SW480 (cell line): ENCODE data around the gene C1QTNF7.

Experiments
- DNase-seq: peaks from one replicate; pipeline ENCODE4 v3.0.0-alpha.2; 2016; ENCODE audit warnings: low spot score

Gene C1QTNF7, protein sequence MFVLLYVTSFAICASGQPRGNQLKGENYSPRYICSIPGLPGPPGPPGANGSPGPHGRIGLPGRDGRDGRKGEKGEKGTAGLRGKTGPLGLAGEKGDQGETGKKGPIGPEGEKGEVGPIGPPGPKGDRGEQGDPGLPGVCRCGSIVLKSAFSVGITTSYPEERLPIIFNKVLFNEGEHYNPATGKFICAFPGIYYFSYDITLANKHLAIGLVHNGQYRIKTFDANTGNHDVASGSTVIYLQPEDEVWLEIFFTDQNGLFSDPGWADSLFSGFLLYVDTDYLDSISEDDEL

DNA sequence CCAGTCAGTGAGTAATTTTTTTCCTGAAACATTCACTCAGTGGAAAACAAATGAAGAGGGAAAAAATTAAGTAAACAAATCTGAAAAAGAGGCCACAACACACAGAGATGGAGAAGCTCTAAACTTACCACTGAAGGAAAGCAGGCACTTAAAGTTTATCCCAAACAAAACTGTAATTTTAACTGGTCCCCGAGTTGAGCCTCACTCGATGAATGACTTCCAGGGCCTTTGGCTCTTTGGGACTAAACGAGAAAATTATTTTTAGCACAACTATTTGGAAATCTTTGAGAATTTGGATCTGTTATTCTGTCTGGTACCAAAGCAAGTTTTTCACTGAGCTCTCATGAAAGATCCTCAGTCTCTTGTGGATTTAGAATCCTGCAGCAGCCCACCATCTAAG, at the start of gene C1QTNF7:
C1QTNF7 (plus strand) TSS at position 333 of the 400 bp plus-strand sequence. CDS start 7,711 bp downstream, outside the sequence.
- DNase-seq: no peak

DNA sequence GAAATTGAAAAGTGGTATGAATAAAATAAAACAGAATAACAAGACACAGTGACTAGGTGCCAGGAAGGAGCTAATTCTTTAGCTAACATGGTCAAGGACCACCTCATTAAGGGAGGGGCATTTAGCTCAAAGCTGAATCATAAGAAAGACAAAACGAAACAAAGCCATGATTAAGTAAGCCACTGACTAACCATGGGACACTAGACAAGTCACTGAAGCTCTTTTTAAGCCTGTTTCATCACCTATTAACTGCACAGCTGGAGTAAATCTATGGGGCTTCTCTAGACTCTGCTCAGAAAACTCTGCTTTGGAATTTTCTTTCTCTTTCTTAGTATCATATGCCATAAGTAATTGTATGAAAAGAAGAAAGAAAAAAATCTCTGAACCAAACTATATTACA, 49.8 kb upstream of the C1QTNF7 start:
- no peak for DNase-seq

DNA sequence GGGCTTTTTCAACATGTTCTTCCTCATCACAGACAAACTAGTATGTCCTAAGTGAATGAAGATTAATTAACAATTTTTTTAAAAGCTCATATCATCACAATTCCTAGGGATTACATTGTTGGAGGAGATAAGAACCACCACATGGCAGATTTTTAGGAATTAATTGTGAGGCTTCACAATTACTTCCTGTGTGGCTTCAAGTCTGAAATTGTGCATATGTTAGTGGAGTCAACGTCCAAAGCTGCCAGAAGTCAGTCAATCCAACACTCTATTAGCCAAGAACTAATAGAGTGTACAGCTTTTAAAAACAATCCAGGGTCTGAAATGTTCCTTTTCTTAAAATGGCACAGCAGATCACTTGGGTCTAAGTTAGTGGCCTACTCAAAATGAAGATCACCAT, 49.3 kb upstream of the C1QTNF7 start:
- DNase-seq: no peak

DNA sequence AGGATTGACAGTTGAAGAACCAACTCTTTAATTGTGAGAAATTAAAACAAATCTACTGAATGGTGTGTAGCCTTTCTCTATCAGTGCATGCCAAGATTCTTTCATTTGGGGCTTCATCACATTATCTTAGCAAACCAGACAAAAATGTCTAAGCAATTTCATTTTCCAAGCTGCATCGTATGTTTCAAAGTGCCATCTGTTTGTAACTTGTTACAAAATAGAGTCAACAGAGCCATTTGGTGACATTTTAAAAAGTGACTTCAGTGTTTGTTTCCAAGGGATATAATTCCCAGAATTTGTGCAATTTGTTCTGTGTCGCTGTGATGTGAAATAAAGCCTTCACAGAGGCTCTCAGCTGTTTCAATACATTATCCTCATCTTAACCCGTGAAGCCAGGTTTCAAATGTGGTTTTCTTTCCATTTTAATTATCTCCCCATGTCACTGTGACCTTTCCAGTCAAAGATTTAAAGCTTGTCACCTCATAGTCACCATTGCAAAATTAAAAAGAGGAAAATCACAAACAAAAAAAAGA, 46.0 kb upstream of the C1QTNF7 start:
- no peak for DNase-seq

DNA sequence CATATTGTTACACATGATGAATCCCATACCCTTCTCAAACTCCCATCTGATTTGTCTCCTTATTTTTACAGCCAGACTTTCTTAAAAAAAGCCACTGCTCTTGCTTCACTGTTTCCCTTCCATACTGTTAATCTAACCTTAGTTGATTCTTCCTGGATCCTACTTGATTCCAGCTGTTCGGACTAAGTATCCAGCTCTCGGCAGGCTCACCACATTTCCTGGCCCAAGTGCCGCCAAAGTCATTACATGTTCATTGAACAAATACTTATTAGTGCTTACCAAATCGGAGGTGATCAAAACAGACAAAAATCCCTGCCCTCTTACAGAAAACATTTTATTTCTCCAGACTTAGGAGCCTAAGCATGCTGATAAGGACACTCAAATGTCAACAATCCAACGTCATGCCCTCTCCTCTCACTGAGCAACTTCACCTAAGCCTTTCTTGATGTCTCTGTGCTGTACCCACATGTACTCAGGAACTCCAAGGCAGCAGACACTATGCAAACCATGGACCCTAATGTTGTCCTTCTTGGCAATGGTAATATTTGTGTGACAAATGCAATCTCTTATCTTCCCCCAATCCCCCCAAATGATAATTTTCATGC, 45.1 kb upstream of the C1QTNF7 start:
- no peak for DNase-seq

DNA sequence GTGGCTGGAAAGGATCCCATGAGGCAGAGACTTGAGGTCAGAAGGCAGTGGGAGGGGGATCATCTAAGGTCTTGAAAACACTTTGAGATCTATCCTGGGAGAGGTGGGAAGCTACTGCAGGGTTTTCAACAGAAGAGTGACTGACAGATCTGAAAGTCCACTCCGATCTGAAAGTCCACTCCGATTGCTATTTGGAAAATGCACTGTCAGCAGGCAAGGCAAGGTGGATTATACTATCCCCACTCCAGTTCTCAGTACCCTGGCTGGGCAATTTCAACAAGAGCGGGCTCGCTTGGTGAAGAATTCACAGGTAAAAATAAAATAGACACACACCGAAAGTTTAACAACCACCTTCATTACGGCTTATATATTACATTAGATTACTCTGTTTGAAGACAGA, 42.3 kb upstream of the C1QTNF7 start:
- no peak for DNase-seq

DNA sequence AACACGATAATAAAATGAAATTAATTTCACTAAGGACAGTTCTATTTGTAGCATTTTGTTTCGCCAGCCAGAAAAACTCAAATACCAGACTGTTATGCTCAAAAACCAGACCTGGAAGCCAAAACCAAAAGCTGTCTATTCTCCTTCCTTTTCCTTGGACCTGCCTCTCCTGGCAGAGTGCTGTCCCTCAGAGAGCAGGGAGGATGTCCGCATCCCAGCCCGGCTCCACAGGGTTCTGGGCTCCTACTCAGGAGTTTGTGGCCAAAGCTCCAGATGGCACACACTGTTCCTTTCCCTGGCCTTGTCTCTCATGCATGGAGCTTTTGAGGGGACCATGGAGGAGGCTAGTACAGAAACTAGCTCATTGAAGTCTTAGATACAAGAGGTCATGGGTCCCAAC, 41.9 kb upstream of the C1QTNF7 start:
- no peak for DNase-seq

DNA sequence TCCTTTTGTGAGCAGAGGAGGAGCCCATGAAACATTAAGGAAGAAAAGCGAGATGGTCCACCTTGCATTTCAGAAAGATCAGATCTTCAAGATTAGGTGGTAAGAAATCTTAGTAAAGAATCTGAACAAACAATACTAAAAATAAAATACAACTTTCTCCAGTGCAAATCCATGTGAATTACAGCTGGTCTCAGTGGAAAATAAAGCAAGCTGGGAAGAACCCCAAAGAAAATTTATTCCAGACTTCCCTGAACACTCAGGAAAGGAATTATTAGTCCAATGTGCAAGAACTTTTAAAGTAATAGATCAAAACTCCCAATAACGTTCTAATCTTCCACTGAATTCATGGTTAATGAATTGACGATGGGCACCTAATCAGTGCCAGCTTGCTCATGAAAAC, 37.3 kb upstream of the C1QTNF7 start:
- DNase-seq: no peak

DNA sequence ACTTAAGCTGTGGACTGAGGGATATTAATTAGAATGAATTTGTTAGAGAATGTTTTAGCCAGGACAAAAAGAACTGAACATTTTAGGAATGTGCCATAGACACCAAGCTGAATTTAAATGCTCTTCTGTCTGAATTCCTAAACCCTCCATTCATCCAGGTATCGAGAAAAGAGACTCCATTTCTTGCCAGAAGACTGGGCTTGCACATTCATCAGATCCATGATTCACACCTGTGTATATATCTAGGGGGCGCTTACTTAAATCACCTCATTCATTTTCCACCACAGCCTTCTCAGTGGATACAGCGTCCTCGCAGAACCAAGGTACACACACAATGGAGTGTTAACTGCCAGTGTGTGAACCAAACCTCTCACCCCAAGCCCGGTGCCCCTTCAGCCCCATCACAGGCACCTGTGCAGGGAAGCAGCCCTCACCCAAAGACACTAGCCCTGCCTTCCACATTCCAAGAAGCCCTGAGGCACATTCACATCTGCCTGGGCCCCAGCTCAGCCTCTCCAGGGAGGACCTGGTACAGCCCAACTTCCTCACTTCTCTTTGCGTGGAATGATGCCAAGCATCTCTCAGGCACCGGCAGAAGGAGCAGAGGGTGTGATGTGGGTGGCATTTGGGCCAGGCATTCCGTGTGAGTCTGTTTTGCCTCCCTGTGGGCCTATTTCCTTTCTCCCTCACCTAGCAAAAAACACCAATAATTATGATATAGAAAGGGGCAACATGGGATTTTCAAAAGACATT, 35.6 kb upstream of the C1QTNF7 start:
- no peak for DNase-seq

DNA sequence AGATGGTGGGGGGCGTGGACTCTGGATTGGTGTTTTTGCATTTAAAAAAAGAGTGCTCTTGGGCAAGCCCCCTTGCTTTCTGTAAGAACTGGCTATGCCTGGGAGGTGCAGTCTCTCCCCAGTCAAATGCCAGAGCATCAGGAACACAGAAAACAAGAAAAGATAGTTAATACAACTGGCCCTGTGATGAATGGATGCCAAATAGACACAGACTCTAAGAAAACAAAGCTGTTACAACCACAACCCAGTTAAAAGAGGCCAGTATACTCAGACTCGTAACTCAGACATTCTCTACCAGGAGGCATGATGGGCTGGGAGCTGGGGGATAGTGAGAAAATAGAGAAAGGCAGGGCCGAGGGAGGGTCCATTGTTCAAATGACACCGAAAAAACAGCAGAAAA, 32.5 kb upstream of the C1QTNF7 start:
- no peak for DNase-seq

DNA sequence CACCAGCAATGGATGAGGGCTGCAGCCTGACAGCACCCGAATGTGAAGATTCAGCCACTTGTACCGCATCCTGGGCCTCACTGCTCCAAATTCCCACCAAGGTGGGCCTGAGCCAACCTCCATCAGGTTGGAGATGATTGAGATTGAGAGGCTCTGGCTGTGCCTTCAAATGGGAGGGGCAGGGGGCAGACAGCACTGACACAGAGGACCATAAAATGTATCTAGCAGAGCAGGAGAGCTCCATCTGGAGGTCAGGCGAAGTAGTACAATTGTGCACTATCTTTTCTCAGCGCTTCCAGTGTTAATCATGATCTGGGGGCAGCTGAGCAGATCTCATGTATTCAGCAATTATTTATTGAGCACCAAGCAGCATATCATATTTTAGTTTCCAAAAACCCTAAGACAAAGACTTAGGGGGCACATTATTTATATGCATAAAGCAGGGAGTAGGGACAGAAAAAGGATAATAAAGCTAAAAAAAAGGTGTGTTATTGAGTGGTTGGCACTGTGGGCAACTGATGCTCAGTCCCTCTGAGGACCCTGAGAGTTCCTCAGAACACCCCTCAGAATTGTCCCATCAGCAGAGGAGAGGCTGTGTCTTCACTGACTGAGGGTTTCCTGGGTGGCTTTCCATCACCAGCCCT, 31.6 kb upstream of the C1QTNF7 start:
- DNase-seq: peak; percentile 34

DNA sequence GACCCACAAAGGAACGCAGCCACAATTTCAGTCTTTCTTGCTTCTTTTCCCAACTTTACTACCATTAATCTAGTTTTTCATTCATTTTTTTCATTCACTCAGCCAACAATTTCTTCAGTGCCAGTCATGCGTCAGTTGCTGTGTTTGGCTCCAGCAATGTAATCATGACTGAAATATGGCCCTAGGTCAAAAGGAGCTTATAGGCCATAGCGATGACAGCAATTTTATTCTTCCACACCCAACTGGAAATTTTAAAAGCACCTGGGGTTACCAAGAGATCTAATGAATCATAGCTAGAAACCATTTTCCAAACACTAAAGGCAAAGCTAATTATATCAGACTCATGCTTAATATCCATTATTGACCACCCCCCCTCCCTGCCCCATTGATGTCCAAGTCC, 29.8 kb upstream of the C1QTNF7 start:
- DNase-seq: no peak

DNA sequence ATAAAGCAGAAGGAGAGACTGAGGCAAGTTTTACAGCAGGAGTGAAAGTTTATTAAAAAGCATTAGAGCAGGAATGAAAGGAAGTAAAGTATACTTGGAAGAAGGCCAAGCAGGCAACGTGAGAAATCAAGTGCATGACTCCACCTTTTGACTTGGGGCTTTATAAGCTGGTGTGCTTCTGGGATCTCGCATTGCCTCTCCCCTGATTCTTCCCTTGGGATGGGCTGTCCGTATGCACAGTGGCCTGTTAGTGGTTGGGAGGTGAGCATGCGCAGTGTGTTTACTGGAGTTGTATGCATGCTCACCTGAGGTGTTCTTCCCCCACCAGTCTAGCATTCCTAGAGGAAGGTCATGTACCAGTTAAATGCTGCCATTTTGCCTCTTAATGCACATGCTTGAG, 29.1 kb upstream of the C1QTNF7 start:
- no peak for DNase-seq

DNA sequence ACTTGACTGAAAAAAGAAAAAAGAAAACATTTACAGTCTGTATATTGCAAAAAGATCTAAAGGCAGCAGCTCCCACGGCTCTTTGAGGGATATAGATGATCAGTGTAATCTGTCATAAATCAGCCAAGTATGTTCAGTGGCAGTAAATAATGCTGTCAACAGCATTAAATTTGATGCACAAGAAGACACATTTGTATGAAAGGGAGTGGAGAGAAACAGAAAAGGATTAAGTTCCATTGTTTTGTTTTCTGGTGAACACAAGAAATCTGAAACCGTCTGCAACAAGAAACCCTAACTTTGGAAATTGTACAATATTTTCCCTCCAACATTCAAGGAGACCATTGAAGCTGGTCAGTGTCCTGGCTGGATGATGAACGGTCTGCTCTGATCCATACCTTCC, 27.6 kb upstream of the C1QTNF7 start:
- DNase-seq: no peak

DNA sequence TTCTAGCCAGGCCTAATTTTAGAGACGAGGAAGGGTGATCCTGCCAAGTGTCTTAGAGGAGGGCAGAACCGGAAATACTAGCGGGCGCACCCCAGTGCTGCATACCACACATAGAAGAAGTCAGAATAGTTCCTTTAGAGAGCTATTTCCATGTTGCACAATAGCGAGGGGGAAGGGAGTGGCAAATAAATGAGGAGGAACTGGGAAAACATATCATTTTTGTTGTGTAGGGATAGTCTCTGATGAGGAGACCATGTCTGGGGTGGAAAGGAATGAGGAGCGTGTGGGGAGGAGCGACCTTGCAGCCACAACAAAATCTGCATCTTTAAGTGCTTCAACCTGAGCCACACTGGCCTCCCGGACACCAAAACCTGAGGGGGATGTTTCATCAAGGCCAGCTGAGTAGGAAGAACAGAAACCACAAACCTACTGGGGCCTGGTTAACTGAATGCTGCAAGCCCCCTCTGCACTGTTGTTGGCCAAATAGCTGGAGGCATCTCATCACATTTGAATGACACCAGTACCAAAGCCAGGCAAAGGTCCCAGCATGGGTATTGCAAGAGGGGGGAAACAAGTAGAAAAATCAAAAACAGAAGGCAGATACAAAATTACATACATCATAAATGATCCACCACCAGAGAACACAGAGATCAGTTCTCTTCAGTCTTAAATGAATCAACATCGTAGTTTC, 26.7 kb upstream of the C1QTNF7 start:
- no peak for DNase-seq

DNA sequence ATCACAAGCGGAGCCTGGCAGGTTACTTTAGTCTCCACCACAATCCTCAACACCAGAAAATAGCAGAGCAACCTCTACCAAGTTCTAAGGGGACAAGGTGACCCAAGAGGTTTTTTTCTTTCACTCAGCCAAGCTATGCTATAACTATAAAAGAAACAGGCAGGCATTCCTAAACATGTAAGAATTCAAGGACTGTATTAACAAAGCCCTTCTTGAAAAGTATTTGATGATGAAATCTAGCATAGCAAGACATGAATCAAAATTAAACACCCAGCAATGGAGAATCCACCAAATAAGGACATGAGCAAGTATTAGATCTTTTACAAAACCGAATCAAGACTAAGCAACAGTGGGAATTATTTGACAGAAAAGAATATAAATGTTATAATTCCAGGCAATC, 25.7 kb upstream of the C1QTNF7 start:
- DNase-seq: no peak

DNA sequence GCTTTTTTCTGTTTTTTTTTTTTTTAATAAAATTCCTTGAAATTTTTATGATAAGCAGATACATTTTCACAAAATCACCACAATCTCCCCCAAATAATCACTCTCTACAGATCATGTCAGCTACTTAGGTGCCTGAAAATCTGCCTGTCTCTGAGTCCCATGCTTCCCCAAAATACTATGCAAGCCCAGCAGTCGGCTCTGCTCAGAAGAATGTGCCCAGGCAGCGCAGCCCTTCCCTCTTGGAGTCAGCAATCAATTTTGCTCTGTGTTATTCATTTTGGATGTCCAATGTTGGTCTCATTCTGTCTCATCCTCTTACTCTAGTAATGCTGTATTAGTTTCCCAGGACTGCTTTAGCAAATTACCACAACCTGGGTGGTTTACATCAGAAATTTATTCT, 24.9 kb upstream of the C1QTNF7 start:
- DNase-seq: no peak

DNA sequence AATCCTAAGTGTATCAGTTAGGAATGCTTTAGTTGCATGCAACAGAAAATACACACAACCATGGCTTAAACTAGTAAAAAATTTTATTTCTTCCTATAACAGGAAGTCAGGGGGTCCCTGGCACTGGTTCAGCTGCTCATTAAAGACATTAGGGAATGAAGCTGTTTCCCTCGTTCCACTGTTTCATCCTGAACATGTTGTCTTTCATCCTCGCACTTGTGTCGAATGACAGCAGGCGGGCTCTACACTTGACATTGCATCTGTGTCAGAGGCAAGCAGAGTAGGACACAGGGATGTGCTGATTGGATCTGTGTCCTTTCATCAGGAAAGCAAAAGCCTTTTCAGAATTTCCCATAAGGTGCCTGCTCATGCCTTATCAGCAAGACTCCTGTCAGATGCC, 22.8 kb upstream of the C1QTNF7 start:
- no peak for DNase-seq

DNA sequence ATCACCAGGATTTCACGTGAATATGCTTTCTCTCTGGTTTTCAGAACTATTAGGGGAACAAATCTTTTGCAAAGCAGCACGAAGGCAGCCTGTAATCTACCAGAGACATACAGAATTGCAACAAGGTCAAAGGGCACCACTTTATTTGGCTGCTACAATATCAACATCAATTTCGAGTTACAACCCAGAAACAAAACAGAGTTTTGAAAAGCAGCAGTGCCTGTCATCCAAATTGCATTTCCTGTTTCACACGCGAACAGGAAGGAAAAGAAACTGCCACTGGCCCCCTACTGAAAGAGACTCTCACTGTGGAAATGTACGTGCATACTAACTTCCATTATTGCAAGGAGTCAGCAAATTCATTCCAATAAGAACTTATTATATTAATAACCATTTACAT, 17.1 kb upstream of the C1QTNF7 start:
- no peak for DNase-seq

DNA sequence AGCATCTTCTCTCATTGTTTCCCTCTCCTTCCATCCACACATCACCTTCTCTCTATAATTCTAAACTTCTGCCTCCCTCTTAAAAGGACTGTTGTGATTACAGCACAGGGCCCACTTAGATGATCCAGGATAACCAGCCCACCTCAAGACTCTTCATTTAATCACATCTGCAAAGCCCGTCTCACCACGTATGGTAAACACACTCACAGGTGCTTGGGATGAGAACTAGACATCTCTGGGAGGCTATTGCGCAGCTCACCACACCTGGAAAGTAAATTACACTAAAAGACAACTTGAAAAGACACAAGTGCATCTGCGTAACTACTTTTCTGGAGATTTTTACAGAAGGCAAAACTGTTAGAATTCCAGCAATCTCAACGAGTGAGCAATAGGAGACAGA, 15.4 kb upstream of the C1QTNF7 start:
- no peak for DNase-seq

DNA sequence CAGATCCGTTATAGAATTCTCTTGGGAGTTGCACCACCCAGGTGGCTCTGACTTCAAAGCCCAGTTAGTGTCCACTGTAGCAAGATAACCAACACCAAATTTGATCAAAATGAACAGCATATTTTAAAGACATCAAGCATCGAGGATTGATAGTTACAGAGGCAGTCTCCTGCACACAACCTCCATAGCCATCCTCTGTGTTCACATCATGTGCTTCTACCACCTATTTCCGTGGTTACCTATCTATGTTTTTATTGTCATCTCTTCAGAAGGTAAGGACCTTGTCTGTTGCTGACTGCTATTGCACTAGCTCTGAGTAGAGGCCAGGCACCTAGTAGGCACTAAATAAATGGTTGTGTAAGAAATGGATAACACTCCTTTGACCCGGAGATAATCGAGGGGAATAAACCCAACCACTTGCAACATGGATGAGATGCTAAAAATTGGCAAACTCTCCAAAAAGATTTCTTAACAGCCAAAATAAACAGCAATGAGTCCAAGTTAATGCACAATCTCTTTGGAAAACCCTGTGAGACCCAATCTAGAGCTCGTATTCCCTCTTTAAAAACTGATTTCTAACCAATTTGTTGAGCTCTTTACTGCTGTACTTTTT, 14.7 kb upstream of the C1QTNF7 start:
- DNase-seq: no peak

DNA sequence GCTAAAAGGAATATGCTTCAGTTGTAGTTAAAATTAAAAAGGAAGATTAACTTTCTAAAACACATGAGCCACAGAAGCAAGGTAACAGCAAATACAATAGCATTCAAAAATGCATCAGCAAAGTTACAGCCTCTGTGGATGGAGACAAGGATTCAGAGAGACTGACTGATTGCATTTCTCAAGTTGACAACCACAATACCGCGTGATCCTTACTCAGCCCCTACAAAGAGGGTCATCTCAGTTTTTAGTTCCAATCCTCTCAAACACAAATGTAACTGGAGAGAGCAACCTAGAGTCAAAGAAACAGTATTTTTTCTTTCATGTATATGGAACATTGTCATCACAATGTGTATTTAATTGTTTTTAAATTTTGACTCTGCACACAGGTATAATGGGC, 14.2 kb upstream of the C1QTNF7 start:
- no peak for DNase-seq
